T-cell (primary cell): ENCODE measurements around the gene FRMD6. TPM values are rescaled to one million over a fixed set of nuclear protein-coding genes. Genes with fewer than 3 reads are reported as not detected.

Source experiments
- ATAC-seq, 4 experiments: fragments of 200-7000 bp in 3 of 4; fragments of 150-1000 bp in 1 of 4; cut with Tn5 transposase; replicated peaks in 1 of 4; 1 replicate in 3 of 4; 2 replicates in 1 of 4; pipeline ENCODE4 v1.10.0; 2021; ENCODE audit warnings: moderate library complexity in 3 of 4, mild to moderate bottlenecking in 2 of 4, moderate number of reproducible peaks in 1 of 4
- CTCF ChIA-PET, 2 donors: fragments of 300-600 bp; sonication (Branson Sonifier 250); formaldehyde crosslinking; loops; one replicate each; lab custom pipeline; 2022; ENCODE audit warnings: antibody characterized with exemption in 2 of 2; lab: Charles Lee
- POLR2A ChIA-PET, 2 donors: fragments of 300-600 bp; sonication (Branson Sonifier 250); formaldehyde crosslinking; loops; one replicate each; lab custom pipeline; 2022; ENCODE audit warnings: antibody characterized with exemption in 2 of 2; lab: Charles Lee
- DNase-seq, 35 experiments: peaks; one replicate each; pipeline versions ENCODE4 v3.0.0 to v3.0.0-alpha.2; 2013 to 2023
- H3K27ac ChIP-seq: one replicate; pipeline ENCODE4 v1.5.1; 2013; ENCODE audit warnings: low read length
- H3K27me3 ChIP-seq, 2 experiments: replicated peaks in 1 of 2; 1 replicate in 1 of 2; 2 replicates in 1 of 2; pipeline versions ENCODE4 v1.6.1 to v1.7.0; 2013; ENCODE audit warnings: low read length in 1 of 2, mixed read lengths in 1 of 2; ENCODE audit not compliant: control insufficient read depth in 2 of 2, insufficient read depth in 2 of 2; ENCODE audit errors: extremely low read depth in 1 of 2
- H3K36me3 ChIP-seq, 2 donors: 1 replicate in 1 of 2; 2 replicates in 1 of 2; pipeline versions ENCODE4 v1.6.1 to v1.7.0; 2013; ENCODE audit warnings: low read length in 1 of 2; ENCODE audit not compliant: control insufficient read depth in 2 of 2, insufficient read depth in 1 of 2; ENCODE audit errors: extremely low read depth in 1 of 2
- H3K4me1 ChIP-seq, 2 experiments: 1 replicate in 1 of 2; 2 replicates in 1 of 2; pipeline versions ENCODE4 v1.6.1 to v1.7.0; 2013; ENCODE audit warnings: low read length in 2 of 2, mixed read lengths in 1 of 2; ENCODE audit not compliant: insufficient read depth in 2 of 2, control insufficient read depth in 1 of 2; ENCODE audit errors: extremely low read depth in 1 of 2
- H3K4me3 ChIP-seq, 2 donors: 1 replicate in 1 of 2; 2 replicates in 1 of 2; pipeline versions ENCODE4 v1.5.1 to v1.7.0; 2013; ENCODE audit warnings: mild to moderate bottlenecking in 2 of 2, low read length in 1 of 2, moderate library complexity in 1 of 2; ENCODE audit not compliant: control insufficient read depth in 1 of 2; ENCODE audit errors: extremely low read depth in 1 of 2
- H3K9me3 ChIP-seq: 2 replicates; pipeline ENCODE4 v1.7.0; 2013
- H3K27ac Mint-ChIP-seq, 2 donors: one replicate each; pipeline ENCODE4 v1.8.0; 2020 to 2021; ENCODE audit warnings: mild to moderate bottlenecking in 2 of 2, mixed read lengths in 2 of 2
- H3K27me3 Mint-ChIP-seq, 2 donors: one replicate each; pipeline ENCODE4 v1.8.0; 2021 to 2022; ENCODE audit warnings: mixed read lengths in 2 of 2
- H3K36me3 Mint-ChIP-seq: one replicate; pipeline ENCODE4 v1.8.0; 2021; ENCODE audit warnings: mixed read lengths
- H3K4me1 Mint-ChIP-seq, 3 donors: one replicate each; pipeline ENCODE4 v1.8.0; 2020 to 2022; ENCODE audit warnings: mixed read lengths in 3 of 3, mild to moderate bottlenecking in 1 of 3
- H3K4me3 Mint-ChIP-seq, 3 donors: one replicate each; pipeline ENCODE4 v1.8.0; 2020 to 2022; ENCODE audit warnings: mild to moderate bottlenecking in 3 of 3, mixed read lengths in 3 of 3, moderate library complexity in 3 of 3
- H3K9me3 Mint-ChIP-seq, 3 donors: one replicate each; pipeline ENCODE4 v1.8.0; 2020 to 2022; ENCODE audit warnings: mixed read lengths in 3 of 3
- WGBS: methylation state at CpG from one replicate; pipeline ENCODE4 v1.1.5; 2013; ENCODE audit warnings: missing lambda C conversion rate; ENCODE audit not compliant: insufficient coverage; 5-methylcytosine and 5-hydroxymethylcytosine counted together
- total RNA-seq, 35 experiments: library from RNA in 6 of 35; stranded (reverse) in 6 of 35; fragments of 120-200 nt in 1 of 35; gene quantifications; one replicate each; pipeline versions ENCODE4 v1.2.1 to v1.2.4 and lab custom pipeline; 2013 to 2026

The FRMD6 gene
- total RNA-seq, 5 donors from 2014 or later (not counting 1 experiment from before 2014, with no cell fraction given), result 0.86 to 1.9 (median 1.5) TPM

DNA sequence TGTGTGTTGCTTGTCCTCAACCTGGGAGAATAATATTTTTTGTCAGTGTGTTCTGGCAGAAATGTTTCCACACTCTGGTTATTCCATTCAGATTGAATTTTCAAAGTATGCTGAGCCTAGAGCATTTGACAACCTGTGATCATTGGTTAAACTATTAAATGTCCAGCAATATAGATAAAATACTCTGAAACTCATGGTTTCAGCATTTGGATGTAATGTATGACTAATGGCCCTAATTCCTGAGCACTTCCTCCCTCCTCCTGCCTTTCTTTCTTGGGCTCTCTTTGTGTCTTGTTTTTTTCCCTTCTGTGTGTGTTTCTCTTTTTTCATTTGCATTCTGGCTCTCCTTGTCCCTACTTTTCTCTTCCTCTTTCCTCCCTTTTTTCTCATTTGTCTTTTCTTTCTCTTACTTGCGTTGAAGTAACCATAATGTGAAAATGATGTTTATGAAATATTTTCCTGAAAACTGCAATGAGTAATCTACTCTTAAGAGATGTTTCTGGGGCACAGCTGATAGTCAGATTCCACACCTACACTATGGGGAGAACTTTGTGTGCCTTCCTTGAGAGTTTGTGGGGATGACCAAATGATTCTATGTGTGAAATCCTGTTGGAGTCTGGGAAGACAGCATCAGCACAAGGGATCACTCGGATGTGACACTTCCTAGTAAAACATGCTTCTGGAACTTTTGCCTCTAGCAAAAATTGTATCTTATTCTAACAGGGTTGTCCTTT lies 74.6 kb downstream of the FRMD6 start:
- no peaks in the 10 kb centered on the region for H3K36me3 ChIP-seq
- no peaks in the 10 kb centered on the region for H3K27me3 ChIP-seq
- ATAC-seq (no peak), DNase-seq (no peak)
- H3K4me3 Mint-ChIP-seq, result no peak overlapping the region
- no peaks in the 10 kb centered on the region for H3K9me3 Mint-ChIP-seq
- no peaks in the 10 kb centered on the region for H3K4me1 ChIP-seq
- CTCF ChIA-PET, result no interaction called here
- H3K27ac ChIP-seq, result no peak overlapping the region
- H3K36me3 Mint-ChIP-seq, result no peaks in the 10 kb centered on the region
- no CpG with 5 or more reads among the region's 2 CpGs for WGBS
- no peaks in the 10 kb centered on the region for H3K4me1 Mint-ChIP-seq
- peaks cover 0 to 3% of the 10 kb centered on the region in 2 donors for H3K27me3 Mint-ChIP-seq
- H3K9me3 ChIP-seq, result no peaks in the 10 kb centered on the region
- POLR2A ChIA-PET, result no interaction called here
- peak overlapping the region in 1 of 2 donors; percentile 2 for H3K27ac Mint-ChIP-seq
- no peak overlapping the region for H3K4me3 ChIP-seq

DNA sequence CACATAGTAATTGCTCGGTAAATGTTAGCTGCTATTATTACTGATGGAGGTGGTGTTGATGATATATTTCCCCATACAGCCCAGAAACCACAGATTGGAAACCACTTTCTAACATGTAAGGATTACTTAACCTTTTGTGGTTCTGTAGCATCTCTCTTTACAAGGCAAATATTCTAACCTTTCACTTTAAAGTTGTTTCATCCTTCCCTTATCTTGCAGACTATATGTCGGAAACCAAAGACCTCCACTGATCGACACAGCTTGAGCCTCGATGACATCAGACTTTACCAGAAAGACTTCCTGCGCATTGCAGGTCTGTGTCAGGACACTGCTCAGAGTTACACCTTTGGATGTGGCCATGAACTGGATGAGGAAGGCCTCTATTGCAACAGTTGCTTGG lies 75.8 kb downstream of the FRMD6 start:
- no peaks in the 10 kb centered on the region for H3K4me1 ChIP-seq
- no peak overlapping the region for H3K27ac Mint-ChIP-seq
- H3K36me3 Mint-ChIP-seq, result no peaks in the 10 kb centered on the region
- H3K4me3 Mint-ChIP-seq, result no peak overlapping the region
- H3K27me3 ChIP-seq, result no peaks in the 10 kb centered on the region
- POLR2A ChIA-PET, result no interaction called here
- H3K9me3 ChIP-seq, result no peaks in the 10 kb centered on the region
- H3K27me3 Mint-ChIP-seq, result peaks cover 8 to 9% of the 10 kb centered on the region in 2 donors
- H3K4me1 Mint-ChIP-seq, result no peaks in the 10 kb centered on the region
- WGBS, result 80% methylated on average over 3 of the region's 5 CpGs
- H3K9me3 Mint-ChIP-seq, result no peaks in the 10 kb centered on the region
- DNase-seq (no peak), ATAC-seq (no peak)
- H3K4me3 ChIP-seq, result no peak overlapping the region
- CTCF ChIA-PET, result no interaction called here
- no peak overlapping the region for H3K27ac ChIP-seq
- H3K36me3 ChIP-seq, result no peaks in the 10 kb centered on the region

DNA sequence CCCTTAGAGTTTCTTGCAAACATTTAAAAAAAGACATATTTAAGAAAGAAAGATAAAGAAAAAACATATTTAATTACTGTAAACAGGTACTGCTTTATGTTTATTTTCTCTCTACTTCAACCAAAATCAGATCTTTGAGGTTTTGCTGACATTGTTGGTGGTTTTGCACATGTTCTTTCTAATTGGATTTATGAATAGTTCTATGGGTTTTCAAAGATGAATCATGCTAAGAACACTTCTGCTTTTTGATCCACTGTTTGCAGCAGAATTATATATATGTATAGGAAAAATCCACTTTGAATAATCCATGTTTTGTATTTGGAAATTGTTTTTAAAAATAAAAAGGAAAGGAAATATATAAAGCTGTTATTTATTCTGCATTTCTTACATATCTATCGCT lies 78.4 kb downstream of the FRMD6 start:
- Mint-ChIP-seq H3K4me1 (no peaks in the 10 kb centered on the region), H3K4me3 (no peak overlapping the region), H3K27ac (no peak overlapping the region), H3K9me3 (no peaks in the 10 kb centered on the region), H3K27me3 (peaks cover 15 to 18% of the 10 kb centered on the region in 2 donors), H3K36me3 (no peaks in the 10 kb centered on the region)
- Histone ChIP-seq H3K4me3 (no peak overlapping the region), H3K27ac (no peak overlapping the region), H3K36me3 (no peaks in the 10 kb centered on the region), H3K27me3 (peaks cover 0 to 2% of the 10 kb centered on the region in 2 experiments), H3K9me3 (no peaks in the 10 kb centered on the region), H3K4me1 (no peaks in the 10 kb centered on the region)
- ChIA-PET CTCF (interaction anchor here in 1 of 2 donors (0.8 kb wide), 1 partner anchor 224 kb away, joined by 3 read pairs; no protein-coding TSS in a partner anchor), POLR2A (no interaction called here)
- no peak for DNase-seq
- WGBS, result no CpG with 5 or more reads among the region's 1 CpG
- ATAC-seq, result no peak

DNA sequence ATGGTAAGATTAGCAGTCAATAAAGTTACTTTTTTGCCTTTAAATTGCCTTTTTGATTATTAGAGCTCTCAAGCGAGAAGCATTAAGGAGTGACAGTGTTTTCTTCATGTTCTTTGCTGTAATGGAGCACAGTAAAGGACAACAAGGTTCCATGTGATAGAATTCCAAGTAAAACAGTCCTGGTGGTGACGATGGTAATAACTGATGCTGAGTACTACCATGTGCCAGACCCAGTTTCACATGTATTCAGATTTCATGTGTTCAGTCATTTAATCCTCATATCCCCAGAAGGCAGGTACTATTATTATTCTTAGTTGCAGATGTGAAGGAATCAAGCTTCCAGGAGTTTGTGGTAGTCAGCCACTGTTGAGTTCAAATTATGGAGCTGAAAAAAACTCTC lies 79.0 kb downstream of the FRMD6 start:
- CTCF ChIA-PET, result interaction anchor here in 1 of 2 donors (0.7 kb wide), 1 partner anchor 9 kb away, joined by 4 read pairs; no protein-coding TSS in a partner anchor
- WGBS, result no CpG with 5 or more reads among the region's 2 CpGs
- no peak for ATAC-seq

DNA sequence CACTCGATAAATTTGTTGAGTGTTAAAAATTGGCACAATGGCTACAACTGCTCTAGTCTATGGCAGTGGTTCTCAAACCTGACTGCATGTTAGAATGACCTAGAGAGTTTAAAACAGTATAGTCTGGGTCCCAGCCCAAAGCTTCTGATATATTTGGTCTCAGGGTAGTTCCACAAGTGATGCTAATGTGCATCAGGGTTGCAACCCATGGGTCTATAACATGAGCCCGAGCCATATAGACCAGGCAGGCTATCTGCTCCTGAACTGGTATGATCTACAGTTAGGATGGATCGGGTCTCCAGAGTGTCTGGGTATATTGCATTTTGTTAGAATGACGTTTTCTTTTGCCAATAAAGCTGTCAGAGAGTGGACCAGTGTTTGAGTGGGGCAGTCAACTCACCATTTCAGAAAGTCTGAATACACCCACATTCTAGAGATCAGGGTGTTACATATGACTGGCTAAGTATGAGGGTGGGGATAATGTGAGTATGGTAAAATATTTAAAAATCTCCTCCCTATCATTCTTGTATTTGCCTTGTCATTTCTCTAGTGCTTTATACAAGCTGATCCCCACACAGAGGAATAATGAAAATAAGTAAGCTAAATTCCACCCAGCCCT lies 80.9 kb downstream of the FRMD6 start:
- ATAC-seq (no peak), DNase-seq (no peak)
- H3K9me3 ChIP-seq, result no peaks in the 10 kb centered on the region
- Mint-ChIP-seq H3K4me1 (no peaks in the 10 kb centered on the region), H3K27ac (no peak overlapping the region), H3K9me3 (no peaks in the 10 kb centered on the region), H3K36me3 (no peaks in the 10 kb centered on the region), H3K4me3 (no peak overlapping the region), H3K27me3 (peaks cover 15 to 18% of the 10 kb centered on the region in 2 donors)
- CTCF ChIA-PET, result interaction anchor here in 1 of 2 donors (0.6 kb wide), 1 partner anchor 982 kb away, joined by 3 read pairs; no protein-coding TSS in a partner anchor
- no peak overlapping the region for H3K4me3 ChIP-seq
- POLR2A ChIA-PET, result no interaction called here
- H3K27me3 ChIP-seq, result peaks cover 0 to 2% of the 10 kb centered on the region in 2 experiments
- no peaks in the 10 kb centered on the region for H3K36me3 ChIP-seq
- no peaks in the 10 kb centered on the region for H3K4me1 ChIP-seq
- H3K27ac ChIP-seq, result no peak overlapping the region
- 89% methylated on average over 1 of the region's 4 CpGs for WGBS

More for the DNA sequence above, 79.0 kb downstream of the FRMD6 start:
- no peaks in the 10 kb centered on the region for H3K36me3 ChIP-seq
- no peak overlapping the region for H3K27ac ChIP-seq
- no peaks in the 10 kb centered on the region for H3K9me3 Mint-ChIP-seq
- peaks cover 15 to 18% of the 10 kb centered on the region in 2 donors for H3K27me3 Mint-ChIP-seq
- no peak overlapping the region for H3K4me3 Mint-ChIP-seq
- POLR2A ChIA-PET, result no interaction called here
- no peaks in the 10 kb centered on the region for H3K4me1 Mint-ChIP-seq
- no peaks in the 10 kb centered on the region for H3K36me3 Mint-ChIP-seq
- H3K4me3 ChIP-seq, result no peak overlapping the region
- H3K4me1 ChIP-seq, result no peaks in the 10 kb centered on the region
- no peak for DNase-seq
- no peak overlapping the region for H3K27ac Mint-ChIP-seq
- peaks cover 0 to 2% of the 10 kb centered on the region in 2 experiments for H3K27me3 ChIP-seq
- no peaks in the 10 kb centered on the region for H3K9me3 ChIP-seq

DNA sequence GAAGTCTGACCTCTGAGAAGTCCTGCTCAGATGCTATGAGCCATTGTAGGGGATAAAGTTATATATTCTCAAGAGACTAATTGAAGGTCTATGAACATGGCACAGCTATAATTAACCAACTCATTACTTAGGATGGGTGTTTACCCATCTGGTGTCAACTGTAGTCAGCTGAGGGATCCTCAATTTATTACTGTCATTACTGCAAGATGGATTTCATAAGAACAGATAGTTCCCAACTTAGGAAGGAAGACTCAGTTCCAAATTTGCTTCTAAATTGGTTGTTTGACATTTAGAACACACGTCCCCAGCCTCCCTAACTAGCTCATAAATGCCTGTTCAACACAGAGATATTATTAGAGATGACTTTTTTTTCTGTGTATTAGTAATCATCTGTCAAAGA lies 81.4 kb downstream of the FRMD6 start:
- Histone ChIP-seq H3K4me3 (no peak overlapping the region), H3K36me3 (no peaks in the 10 kb centered on the region), H3K9me3 (no peaks in the 10 kb centered on the region), H3K27ac (no peak overlapping the region), H3K4me1 (no peaks in the 10 kb centered on the region), H3K27me3 (peaks cover 0 to 2% of the 10 kb centered on the region in 2 experiments)
- no CpG with 5 or more reads among the region's 1 CpG for WGBS
- no peak for DNase-seq
- H3K27me3 Mint-ChIP-seq, result peaks cover 15 to 18% of the 10 kb centered on the region in 2 donors
- H3K9me3 Mint-ChIP-seq, result no peaks in the 10 kb centered on the region
- ATAC-seq, result no peak
- H3K4me3 Mint-ChIP-seq, result no peak overlapping the region
- no peaks in the 10 kb centered on the region for H3K36me3 Mint-ChIP-seq
- H3K27ac Mint-ChIP-seq, result no peak overlapping the region
- ChIA-PET CTCF (no interaction called here), POLR2A (no interaction called here)
- H3K4me1 Mint-ChIP-seq, result no peaks in the 10 kb centered on the region
